Muscle of leg (tissue), 11 donors: ENCODE data around the gene RAET1G. TPM values are rescaled to one million over a fixed set of nuclear protein-coding genes. Genes with fewer than 3 reads are reported as not detected.
"Not testable (repeated sequence)": the region's sequence is repeated elsewhere in the genome, so short reads cannot be mapped to it uniquely, and the experiment has no call there.

Experiments
- DNase-seq: peaks from one replicate; pipeline ENCODE4 v3.0.0; 2013
- H3K27ac ChIP-seq: one replicate; pipeline ENCODE4 v1.5.1; 2013; ENCODE audit warnings: mild to moderate bottlenecking, low read length, control low read depth
- H3K27me3 ChIP-seq: one replicate; pipeline ENCODE4 v1.6.1; 2013; ENCODE audit warnings: low read length; ENCODE audit not compliant: control insufficient read depth, insufficient read depth
- H3K36me3 ChIP-seq: one replicate; pipeline ENCODE4 v1.6.1; 2013; ENCODE audit warnings: low read length; ENCODE audit not compliant: control insufficient read depth, insufficient read depth
- H3K4me1 ChIP-seq: one replicate; pipeline ENCODE4 v1.6.1; 2013; ENCODE audit warnings: low read length; ENCODE audit not compliant: control insufficient read depth, insufficient read depth
- H3K4me3 ChIP-seq: one replicate; pipeline ENCODE4 v1.5.1; 2013; ENCODE audit warnings: low read length, control low read depth
- H3K9me3 ChIP-seq: replicated peaks from 2 replicates; pipeline ENCODE4 v1.6.1; 2013; ENCODE audit warnings: low read depth, low read length; ENCODE audit not compliant: control insufficient read depth
- WGBS: methylation state at CpG from one replicate; pipeline ENCODE4 v1.1.5; 2013; ENCODE audit warnings: missing lambda C conversion rate; ENCODE audit not compliant: insufficient coverage; 5-methylcytosine and 5-hydroxymethylcytosine counted together
- polyA plus RNA-seq, 8 donors: library from polyadenylated mRNA; unstranded; fragments of 120-200 nt; gene quantifications; one replicate each; pipeline versions ENCODE4 v1.2.1 to v1.2.3, GENCODE V29; 2013; ENCODE audit warnings: inconsistent platforms in 1 of 8, low replicate concordance in 1 of 8; ENCODE audit not compliant: insufficient read length in 8 of 8, insufficient read depth in 1 of 8
- total RNA-seq: library from RNA; stranded (reverse); fragments of 120-200 nt; gene quantifications from one replicate; pipeline ENCODE4 v1.2.4, GENCODE V29; 2013

RAET1G gene
- total and polyA plus RNA-seq, 9 donors, result 0.09 to 0.27 (median 0.17) TPM; not detected in 1

- Histone ChIP-seq H3K27me3 (peaks cover 5% of the 10 kb centered on the region), H3K36me3 (no peaks in the 10 kb centered on the region), H3K27ac (no peak overlapping the region), H3K4me1 (no peaks in the 10 kb centered on the region), H3K9me3 (peaks cover 3% of the 10 kb centered on the region), H3K4me3 (no peak overlapping the region)
- 78% methylated on average over 9 of the region's 9 CpGs for WGBS
- no peak for DNase-seq
These were observed 9.2 kb downstream of the RAET1G start for GRCh38 chr6:149913540-149914240.

GRCh38 chr6:149913085-149913484 is 9.8 kb downstream of the RAET1G start:
- 89% methylated on average over 1 of the region's 2 CpGs for WGBS
- no peak for DNase-seq
- Histone ChIP-seq H3K36me3 (no peaks in the 10 kb centered on the region), H3K4me1 (no peaks in the 10 kb centered on the region), H3K4me3 (no peak overlapping the region), H3K9me3 (peaks cover 5% of the 10 kb centered on the region), H3K27me3 (peaks cover 4% of the 10 kb centered on the region), H3K27ac (no peak overlapping the region)

- not testable (repeated sequence) for H3K9me3 ChIP-seq, H3K4me3 ChIP-seq, H3K27ac ChIP-seq, H3K27me3 ChIP-seq, H3K4me1 ChIP-seq, DNase-seq, H3K36me3 ChIP-seq
- WGBS, result no CpG with 5 or more reads among the region's 3 CpGs
These were observed 10.2 kb downstream of the RAET1G start for GRCh38 chr6:149912680-149913079.

- H3K4me1 ChIP-seq, result peaks cover 4% of the 10 kb centered on the region
- no peaks in the 10 kb centered on the region for H3K36me3 ChIP-seq
- no peaks in the 10 kb centered on the region for H3K27me3 ChIP-seq
- no peak overlapping the region for H3K4me3 ChIP-seq
- DNase-seq, result no peak
- H3K27ac ChIP-seq, result no peak overlapping the region
- peaks cover 5% of the 10 kb centered on the region for H3K9me3 ChIP-seq
- 92% methylated on average over 19 of the region's 23 CpGs for WGBS
These were observed 12.2 kb downstream of the RAET1G start for GRCh38 chr6:149910721-149911151.

- Histone ChIP-seq H3K4me3 (no peak overlapping the region), H3K9me3 (peaks cover 5% of the 10 kb centered on the region), H3K36me3 (no peaks in the 10 kb centered on the region), H3K27me3 (no peaks in the 10 kb centered on the region), H3K27ac (no peak overlapping the region), H3K4me1 (peaks cover 4% of the 10 kb centered on the region)
- 86% methylated on average over 4 of the region's 9 CpGs for WGBS
- no peak for DNase-seq
These were observed 13.0 kb downstream of the RAET1G start for GRCh38 chr6:149909701-149910470.

GRCh38 chr6:149908480-149908879 is 14.4 kb downstream of the RAET1G start:
- not testable (repeated sequence) for H3K4me1 ChIP-seq, H3K9me3 ChIP-seq, H3K27ac ChIP-seq, DNase-seq, H3K36me3 ChIP-seq, H3K27me3 ChIP-seq, H3K4me3 ChIP-seq
- WGBS, result 58% methylated on average over 2 of the region's 4 CpGs

GRCh38 chr6:149907317-149907716 is 15.6 kb downstream of the RAET1G start:
- Histone ChIP-seq H3K4me3 (no peak overlapping the region), H3K27ac (no peak overlapping the region), H3K27me3 (no peaks in the 10 kb centered on the region), H3K9me3 (peaks cover 5% of the 10 kb centered on the region), H3K36me3 (no peaks in the 10 kb centered on the region), H3K4me1 (peaks cover 4% of the 10 kb centered on the region)
- no peak for DNase-seq
- WGBS, result no CpG with 5 or more reads among the region's 2 CpGs

- H3K27ac ChIP-seq, result no peak overlapping the region
- 97% methylated on average over 3 of the region's 4 CpGs for WGBS
- no peak overlapping the region for H3K4me3 ChIP-seq
- peaks cover 4% of the 10 kb centered on the region for H3K4me1 ChIP-seq
- no peaks in the 10 kb centered on the region for H3K36me3 ChIP-seq
- no peak for DNase-seq
- no peaks in the 10 kb centered on the region for H3K27me3 ChIP-seq
- peaks cover 5% of the 10 kb centered on the region for H3K9me3 ChIP-seq
These were observed 16.5 kb downstream of the RAET1G start for GRCh38 chr6:149906405-149906804.

GRCh38 chr6:149905911-149906371 is 17.0 kb downstream of the RAET1G start:
- no peak for DNase-seq
- Histone ChIP-seq H3K27me3 (no peaks in the 10 kb centered on the region), H3K36me3 (no peaks in the 10 kb centered on the region), H3K9me3 (peaks cover 5% of the 10 kb centered on the region), H3K27ac (no peak overlapping the region), H3K4me1 (peaks cover 4% of the 10 kb centered on the region), H3K4me3 (no peak overlapping the region)
- WGBS, result 65% methylated on average over 5 of the region's 6 CpGs

GRCh38 chr6:149905371-149905910 is 17.5 kb downstream of the RAET1G start:
- H3K27ac ChIP-seq, result no peak overlapping the region
- peaks cover 4% of the 10 kb centered on the region for H3K4me1 ChIP-seq
- 86% methylated on average over 14 of the region's 18 CpGs for WGBS

More at GRCh38 chr6:149905371-149905910, 17.5 kb downstream of the RAET1G start:
- H3K36me3 ChIP-seq, result no peaks in the 10 kb centered on the region
- no peak for DNase-seq
- no peaks in the 10 kb centered on the region for H3K27me3 ChIP-seq
- no peak overlapping the region for H3K4me3 ChIP-seq
- H3K9me3 ChIP-seq, result peaks cover 5% of the 10 kb centered on the region
